GM23338 (cell line): ENCODE measurements around the gene SPAG16.

Source experiments
- CREB1 ChIP-seq: fragments of 250-450 bp; sonication (Bioruptor Pico); IDR thresholded peaks from 2 replicates; pipeline ENCODE4 v1.5.0; 2020; ENCODE audit warnings: low read depth, mild to moderate bottlenecking, moderate library complexity
- CTCF ChIP-seq, 2 experiments: fragments of 200-600 bp in 1 of 2; sonication (generic) in 1 of 2; conservative IDR thresholded peaks; 2 replicates each; pipeline versions ENCODE4 v1.5.1 to v1.6.1; 2016 to 2017; ENCODE audit warnings: antibody characterized with exemption in 2 of 2, low read depth in 2 of 2, mild to moderate bottlenecking in 2 of 2, moderate library complexity in 1 of 2
- ETS1 ChIP-seq: IDR thresholded peaks from 2 replicates; pipeline ENCODE4 v1.6.1; 2016; ENCODE audit warnings: antibody characterized with exemption
- EZH2 ChIP-seq: fragments of 200-600 bp; sonication (generic); IDR thresholded peaks from one replicate; pipeline ENCODE4 v1.8.0; 2017; ENCODE audit warnings: antibody characterized with exemption, mild to moderate bottlenecking, low read depth; ENCODE audit not compliant: unreplicated experiment
- EZH2phosphoT487 ChIP-seq: fragments of 200-600 bp; sonication (generic); IDR thresholded peaks from one replicate; pipeline ENCODE4 v1.8.1; 2018; ENCODE audit warnings: antibody characterized with exemption; ENCODE audit not compliant: unreplicated experiment
- POLR2AphosphoS5 ChIP-seq: IDR thresholded peaks from 2 replicates; pipeline ENCODE4 v1.6.1; 2016; ENCODE audit warnings: antibody characterized with exemption, low read depth
- REST ChIP-seq: IDR thresholded peaks from one replicate; pipeline ENCODE4 v1.6.1; 2018; ENCODE audit warnings: antibody characterized with exemption; ENCODE audit not compliant: unreplicated experiment
- ZNF462 ChIP-seq: fragments of 250-450 bp; sonication (Bioruptor Pico); IDR thresholded peaks from 2 replicates; pipeline ENCODE4 v1.5.0; 2020; ENCODE audit warnings: mild to moderate bottlenecking, moderate library complexity

- no peak for TF ChIP-seq CTCF (conservative IDR thresholded peaks at IDR 0.05; ENCODE audit: low read depth in 2 of 2)
- TF ChIP-seq EZH2phosphoT487, result no peak
- TF ChIP-seq CREB1, result no peak
- TF ChIP-seq ETS1, result no peak
- TF ChIP-seq REST, result no peak
- no peak for TF ChIP-seq POLR2AphosphoS5
- no peak for TF ChIP-seq EZH2
- TF ChIP-seq ZNF462 (CRISPR knock-in tag), result no peak
Observed at GRCh38 chr2:214196260-214196659, 912.0 kb downstream of the SPAG16 start.
